Body of pancreas (tissue), 4 donors: ENCODE results near the gene PHF21B.
"Not testable (repeated sequence)": the region's sequence is repeated elsewhere in the genome, so short reads cannot be mapped to it uniquely, and the experiment has no call there.

Experiments used
- POLR2A ChIP-seq, 3 donors: fragments of 450-650 bp; IDR thresholded peaks; one replicate each; pipeline ENCODE4 v1.6.1; 2016; ENCODE audit warnings: antibody characterized with exemption in 3 of 3, mild to moderate bottlenecking in 2 of 3
- TF ChIP-seq, protein P1 (sequence below), 7 experiments: fragments of 450-650 bp in 4 of 7; fragments of 200-600 bp in 3 of 7; sonication (generic) in 3 of 7; IDR thresholded peaks; one replicate each; pipeline ENCODE4 v1.5.1; 2016 to 2019; ENCODE audit warnings: antibody characterized with exemption in 7 of 7

DNA sequence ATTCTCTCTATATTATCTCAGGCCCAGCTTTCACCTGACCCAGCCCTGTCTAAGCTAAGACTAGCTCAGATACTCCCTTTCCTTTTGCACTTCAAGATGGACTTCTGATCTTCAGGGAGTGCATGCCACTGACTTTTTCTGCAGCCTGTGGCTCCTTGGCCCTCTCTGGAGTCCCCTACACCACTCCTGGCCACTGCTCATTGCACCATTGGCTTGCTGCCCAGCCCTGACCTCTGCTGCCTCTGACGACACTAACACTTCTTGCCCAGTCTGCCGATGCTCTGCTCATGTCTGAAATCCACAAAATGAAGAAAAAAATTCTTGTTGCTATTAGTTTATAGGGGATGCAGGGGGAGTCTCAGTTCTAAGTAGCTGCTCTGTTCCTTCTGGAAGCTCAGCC is 106.6 kb downstream of the PHF21B start:
- TF ChIP-seq, protein P1, sequence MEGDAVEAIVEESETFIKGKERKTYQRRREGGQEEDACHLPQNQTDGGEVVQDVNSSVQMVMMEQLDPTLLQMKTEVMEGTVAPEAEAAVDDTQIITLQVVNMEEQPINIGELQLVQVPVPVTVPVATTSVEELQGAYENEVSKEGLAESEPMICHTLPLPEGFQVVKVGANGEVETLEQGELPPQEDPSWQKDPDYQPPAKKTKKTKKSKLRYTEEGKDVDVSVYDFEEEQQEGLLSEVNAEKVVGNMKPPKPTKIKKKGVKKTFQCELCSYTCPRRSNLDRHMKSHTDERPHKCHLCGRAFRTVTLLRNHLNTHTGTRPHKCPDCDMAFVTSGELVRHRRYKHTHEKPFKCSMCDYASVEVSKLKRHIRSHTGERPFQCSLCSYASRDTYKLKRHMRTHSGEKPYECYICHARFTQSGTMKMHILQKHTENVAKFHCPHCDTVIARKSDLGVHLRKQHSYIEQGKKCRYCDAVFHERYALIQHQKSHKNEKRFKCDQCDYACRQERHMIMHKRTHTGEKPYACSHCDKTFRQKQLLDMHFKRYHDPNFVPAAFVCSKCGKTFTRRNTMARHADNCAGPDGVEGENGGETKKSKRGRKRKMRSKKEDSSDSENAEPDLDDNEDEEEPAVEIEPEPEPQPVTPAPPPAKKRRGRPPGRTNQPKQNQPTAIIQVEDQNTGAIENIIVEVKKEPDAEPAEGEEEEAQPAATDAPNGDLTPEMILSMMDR (IDR thresholded peaks at IDR 0.05), result not testable (repeated sequence)
- TF ChIP-seq POLR2A (IDR thresholded peaks at IDR 0.05), result not testable (repeated sequence)
